Hematopoietic multipotent progenitor cell treated with erythropoietin and hydrocortisone succinate and interleukin-3 and kit ligand, for 8 days (in vitro differentiated cells): ENCODE results near the gene ATXN10.
A peak's percentile ranks its signal among the peaks of the same experiment; 100 is the strongest.

Source experiments
- DNase-seq: peaks from one replicate; pipeline ENCODE4 v3.0.0-alpha.2; 2015

ATXN10 gene

GRCh38 chr22:45882881-45883810 lies 211.5 kb downstream of the ATXN10 start:
- DNase-seq, result no peak

GRCh38 chr22:45883811-45884170 lies 212.2 kb downstream of the ATXN10 start:
- DNase-seq, result no peak

- peak; percentile 50 for DNase-seq
Observed at GRCh38 chr22:45884201-45885062, 212.8 kb downstream of the ATXN10 start.

- no peak for DNase-seq
Observed at GRCh38 chr22:45885171-45885840, 213.7 kb downstream of the ATXN10 start.

- DNase-seq, result no peak
Observed at GRCh38 chr22:45885941-45886395, 214.3 kb downstream of the ATXN10 start.

- DNase-seq, result no peak
Observed at GRCh38 chr22:45886540-45886939, 214.9 kb downstream of the ATXN10 start.

GRCh38 chr22:45887202-45888131 lies 215.8 kb downstream of the ATXN10 start:
- DNase-seq, result no peak

GRCh38 chr22:45888221-45889092 lies 216.8 kb downstream of the ATXN10 start:
- DNase-seq, result no peak

- no peak for DNase-seq
Observed at GRCh38 chr22:45889093-45889538, 217.5 kb downstream of the ATXN10 start.

- DNase-seq, result no peak
Observed at GRCh38 chr22:45889539-45890350, 218.1 kb downstream of the ATXN10 start.

- no peak for DNase-seq
Observed at GRCh38 chr22:45890351-45890635, 218.7 kb downstream of the ATXN10 start.

GRCh38 chr22:45891021-45891421 lies 219.4 kb downstream of the ATXN10 start:
- no peak for DNase-seq

GRCh38 chr22:45891471-45891995 lies 219.9 kb downstream of the ATXN10 start:
- no peak for DNase-seq

- no peak for DNase-seq
Observed at GRCh38 chr22:45891996-45892621, 220.5 kb downstream of the ATXN10 start.

GRCh38 chr22:45892681-45893461 lies 221.2 kb downstream of the ATXN10 start:
- DNase-seq, result no peak

- no peak for DNase-seq
Observed at GRCh38 chr22:45893516-45893915, 221.9 kb downstream of the ATXN10 start.
